Cardiac fibroblast (primary cell): ENCODE measurements around the gene CACNG5.

Experiments
- DNase-seq, 2 donors: peaks; one replicate each; pipeline versions ENCODE4 v3.0.0 to v3.0.0-alpha.2; 2010; ENCODE audit warnings: low read depth in 2 of 2
- H3K4me3 ChIP-seq, 2 donors: replicated peaks in 1 of 2; 1 replicate in 1 of 2; 2 replicates in 1 of 2; pipeline ENCODE4 v1.5.1; 2011; ENCODE audit warnings: low read depth in 2 of 2, low read length in 2 of 2, mild to moderate bottlenecking in 2 of 2, moderate library complexity in 1 of 2
- CTCF ChIP-seq: IDR thresholded peaks from one replicate; pipeline ENCODE4 v1.5.1; 2011; ENCODE audit warnings: low read depth, mild to moderate bottlenecking, low read length, inconsistent platforms

The CACNG5 gene

GRCh38 chr17:66809408-66809807 is 25.5 kb upstream of the CACNG5 start:
- TF ChIP-seq CTCF: no peak
- DNase-seq: no peak

GRCh38 chr17:66810951-66811682 is 23.8 kb upstream of the CACNG5 start:
- TF ChIP-seq CTCF: no peak
- DNase-seq: no peak
- H3K4me3 ChIP-seq: no peak overlapping the region

More at GRCh38 chr17:66809408-66809807, 25.5 kb upstream of the CACNG5 start:
- H3K4me3 ChIP-seq: no peak overlapping the region

GRCh38 chr17:66811683-66812054 is 23.2 kb upstream of the CACNG5 start:
- TF ChIP-seq CTCF: no peak
- DNase-seq: no peak
- no peak overlapping the region for H3K4me3 ChIP-seq

GRCh38 chr17:66812571-66812970 is 22.3 kb upstream of the CACNG5 start:
- no peak overlapping the region for H3K4me3 ChIP-seq
- no peak for DNase-seq
- no peak for TF ChIP-seq CTCF

GRCh38 chr17:66813296-66813695 is 21.6 kb upstream of the CACNG5 start:
- no peak for DNase-seq
- TF ChIP-seq CTCF: no peak
- H3K4me3 ChIP-seq: no peak overlapping the region

- no peak for DNase-seq
- no peak overlapping the region for H3K4me3 ChIP-seq
- no peak for TF ChIP-seq CTCF
Measured at GRCh38 chr17:66814026-66814425, 20.9 kb upstream of the CACNG5 start.

GRCh38 chr17:66814570-66814969 is 20.3 kb upstream of the CACNG5 start:
- no peak for DNase-seq
- no peak for TF ChIP-seq CTCF
- no peak overlapping the region for H3K4me3 ChIP-seq
